Bronchial epithelial cell (primary cell): Measurements from ENCODE around the gene MALT1. TPM values are rescaled to one million over a fixed set of nuclear protein-coding genes. Genes with fewer than 3 reads are reported as not detected.

Experiments used
- DNase-seq: peaks from one replicate; pipeline ENCODE4 v3.0.0-alpha.2; 2010; ENCODE audit warnings: low read depth
- FAIRE-seq: peaks from 2 replicates; lab custom pipeline; 2011; peaks lifted over from hg19 to GRCh38; lab: Jason Lieb, UNC
- H3K27me3 ChIP-seq: 2 replicates; pipeline ENCODE4 v1.5.1; 2011; ENCODE audit warnings: low read length; ENCODE audit not compliant: control insufficient read depth, insufficient read depth
- H3K36me3 ChIP-seq: 2 replicates; pipeline ENCODE4 v1.5.1; 2011; ENCODE audit warnings: low read length; ENCODE audit not compliant: control insufficient read depth, insufficient read depth
- H3K4me3 ChIP-seq: 2 replicates; pipeline ENCODE4 v1.5.1; 2011; ENCODE audit warnings: mild to moderate bottlenecking, low read depth, low read length, control low read depth
- CTCF ChIP-seq: IDR thresholded peaks from 2 replicates; pipeline ENCODE4 v1.5.1; 2011; ENCODE audit warnings: mild to moderate bottlenecking, moderate library complexity, low read length, control low read depth, inconsistent platforms; ENCODE audit not compliant: insufficient read depth, severe bottlenecking
- total RNA-seq: library from RNA; depleted of rRNA; stranded (reverse); fragments of >200 nt; gene quantifications from 2 replicates; pipeline ENCODE4 v1.2.1, GENCODE V29; 2014

The MALT1 gene
- total RNA-seq, 1 donor from 2014 or later, result 62.4 TPM

- no peaks in the 10 kb centered on the region for H3K27me3 ChIP-seq
- peaks cover 1% of the 10 kb centered on the region for H3K36me3 ChIP-seq
- DNase-seq, result no peak
- no peak for FAIRE-seq
- H3K4me3 ChIP-seq, result no peak overlapping the region
- no peak for TF ChIP-seq CTCF
These were observed 19.0 kb downstream of the MALT1 start for GRCh38 chr18:58690259-58690658.

DNA sequence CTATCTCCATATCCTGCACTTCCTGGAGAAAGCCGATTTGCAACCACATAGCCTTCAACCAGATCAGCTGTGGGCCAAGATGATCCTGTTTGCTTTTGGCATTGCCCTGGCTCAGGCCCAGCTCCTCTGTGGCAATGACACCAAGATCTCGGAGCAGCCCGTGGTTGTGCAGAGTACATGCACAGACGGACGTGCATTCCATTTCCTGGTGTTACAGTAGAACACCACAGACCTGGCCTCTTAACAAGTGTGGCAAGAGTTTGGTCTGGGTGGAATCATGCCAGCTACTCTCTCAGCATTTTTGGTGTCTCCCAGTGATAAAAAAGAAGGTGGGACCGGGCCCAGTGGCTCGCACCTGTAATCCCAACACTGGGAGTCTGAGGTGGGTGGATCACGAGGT lies 20.0 kb downstream of the MALT1 start:
- Histone ChIP-seq H3K36me3 (peaks cover 1% of the 10 kb centered on the region), H3K4me3 (no peak overlapping the region), H3K27me3 (no peaks in the 10 kb centered on the region)
- TF ChIP-seq CTCF, result no peak
- FAIRE-seq (no peak), DNase-seq (no peak)

GRCh38 chr18:58692422-58693185 lies 21.3 kb downstream of the MALT1 start:
- Histone ChIP-seq H3K27me3 (no peaks in the 10 kb centered on the region), H3K36me3 (no peaks in the 10 kb centered on the region), H3K4me3 (no peak overlapping the region)
- FAIRE-seq (no peak), DNase-seq (no peak)
- no peak for TF ChIP-seq CTCF

GRCh38 chr18:58694221-58694620 lies 23.0 kb downstream of the MALT1 start:
- H3K27me3 ChIP-seq, result no peaks in the 10 kb centered on the region
- no peak overlapping the region for H3K4me3 ChIP-seq
- TF ChIP-seq CTCF, result no peak
- no peaks in the 10 kb centered on the region for H3K36me3 ChIP-seq
- DNase-seq (no peak), FAIRE-seq (no peak)

GRCh38 chr18:58694720-58695468 lies 23.6 kb downstream of the MALT1 start:
- peaks cover 2% of the 10 kb centered on the region for H3K36me3 ChIP-seq
- no peak for TF ChIP-seq CTCF
- FAIRE-seq (no peak), DNase-seq (no peak)
- H3K27me3 ChIP-seq, result no peaks in the 10 kb centered on the region
- H3K4me3 ChIP-seq, result no peak overlapping the region
